ENCODE measurements around the gene IGF2BP3.
A peak's percentile ranks its signal among the peaks of the same experiment; 100 is the strongest.
"Not testable (repeated sequence)": the region's sequence is repeated elsewhere in the genome, so short reads cannot be mapped to it uniquely, and the experiment has no call there.

Gene IGF2BP3

DNA sequence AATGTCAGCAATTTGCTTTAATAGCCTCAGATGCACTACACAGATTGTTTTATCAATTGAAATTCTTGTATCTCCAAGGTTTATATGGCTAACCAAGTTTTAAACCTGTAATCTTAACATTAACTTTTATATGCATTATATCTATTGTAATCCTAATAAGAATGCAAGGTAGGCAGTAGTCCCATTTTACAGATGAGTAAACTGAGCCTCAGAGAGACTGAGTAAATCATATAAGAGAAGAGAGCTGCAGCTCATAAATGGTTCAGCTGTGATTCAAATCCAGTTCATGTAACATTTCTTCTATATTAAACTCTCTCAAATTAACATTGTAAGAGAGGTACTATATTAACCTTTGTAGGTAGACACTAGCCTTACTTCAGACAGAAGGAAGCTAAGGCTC is 127.2 kb downstream of the IGF2BP3 start:
- no peak for DNase-seq

DNA sequence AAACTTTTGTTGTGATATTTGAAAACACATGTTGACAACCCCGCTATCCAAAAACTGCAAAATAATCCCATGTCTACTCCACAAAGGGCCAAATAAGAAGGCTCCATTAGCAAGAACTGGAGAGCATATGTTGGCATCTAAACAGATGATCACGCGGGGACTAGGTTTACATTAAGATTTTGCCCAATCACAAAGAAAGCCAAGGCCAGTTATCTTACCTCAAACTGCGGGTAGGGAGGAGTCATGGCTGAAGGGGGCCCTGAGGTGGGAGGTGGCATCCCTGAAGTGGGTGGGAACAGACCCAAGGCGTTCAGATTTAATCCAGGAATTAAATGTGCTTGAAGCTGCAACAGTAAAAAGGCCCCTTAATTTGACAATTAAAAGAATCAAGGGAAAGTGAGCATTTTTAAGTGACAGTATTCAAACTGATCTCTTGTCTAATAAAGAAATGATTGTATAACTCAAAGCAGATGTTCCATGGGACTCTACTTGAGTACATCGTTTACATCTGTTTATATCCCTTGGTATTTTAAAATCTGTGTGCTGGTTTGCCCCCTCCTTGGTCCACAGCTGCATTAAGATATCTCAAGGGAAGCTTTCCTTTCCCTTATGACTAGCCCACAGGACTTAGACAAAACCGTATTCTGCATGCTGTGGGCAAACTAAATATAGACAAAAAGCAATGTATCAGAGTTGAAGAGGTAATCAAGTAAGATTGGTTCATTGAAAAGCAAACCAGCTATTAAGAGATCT is 128.3 kb downstream of the IGF2BP3 start:
- DNase-seq: no peak

DNA sequence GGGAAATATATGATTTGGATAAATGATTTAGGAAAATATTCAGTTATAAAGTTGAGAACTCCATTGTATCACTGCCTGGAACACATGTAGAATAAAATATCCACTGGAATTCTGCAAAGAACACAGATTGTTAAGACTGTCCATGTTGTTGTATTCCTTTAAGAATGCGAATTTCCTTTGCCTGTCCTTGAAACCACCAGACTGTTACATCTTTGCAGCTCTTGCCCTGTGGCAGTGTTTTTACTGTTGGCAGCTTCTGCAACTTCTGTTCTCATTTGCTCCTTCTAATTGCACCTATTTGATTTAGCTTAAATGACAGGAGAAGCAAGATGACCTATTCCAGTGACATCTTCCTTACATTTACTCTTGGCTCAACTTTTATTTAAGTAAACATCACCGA is 131.4 kb downstream of the IGF2BP3 start:
- DNase-seq: no peak

DNA sequence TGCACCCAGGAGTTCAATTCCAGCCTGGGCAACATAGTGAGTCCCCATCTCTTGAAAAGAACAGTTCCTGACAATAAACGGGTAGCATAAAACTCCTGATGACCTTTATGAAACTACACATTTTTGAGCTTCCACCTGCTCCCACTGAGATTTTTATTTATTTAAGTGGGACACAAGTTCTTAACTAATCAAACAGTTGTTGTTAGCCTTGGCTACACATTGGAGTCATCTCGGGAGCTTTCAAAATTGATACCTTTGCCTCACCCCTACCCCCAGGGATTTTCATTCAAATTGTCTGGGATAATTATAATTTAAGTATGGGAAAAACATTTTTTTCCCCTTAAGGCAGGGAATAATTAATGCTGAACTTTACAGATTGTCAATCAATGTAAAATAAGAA is 131.9 kb downstream of the IGF2BP3 start:
- no peak for DNase-seq

DNA sequence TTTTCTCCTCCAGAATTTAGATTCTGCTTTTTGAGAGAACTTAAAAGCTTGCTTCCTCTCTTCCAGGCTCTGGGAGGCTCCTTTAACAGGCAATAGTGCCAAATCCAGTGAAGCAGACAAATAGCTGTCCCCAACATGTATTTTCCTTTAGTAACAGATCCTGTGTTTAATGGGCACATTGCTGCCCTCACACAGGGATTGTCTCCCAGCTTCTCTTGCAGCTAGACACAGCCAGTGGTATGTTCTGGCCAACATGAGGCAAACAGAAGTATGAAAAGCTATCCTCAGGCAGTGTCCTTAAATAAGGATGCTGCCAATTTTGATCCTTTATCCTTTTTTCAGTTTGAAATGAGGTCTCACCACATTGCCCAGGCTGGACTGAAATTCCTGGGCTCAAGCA is 132.9 kb downstream of the IGF2BP3 start:
- no peak for DNase-seq

DNA sequence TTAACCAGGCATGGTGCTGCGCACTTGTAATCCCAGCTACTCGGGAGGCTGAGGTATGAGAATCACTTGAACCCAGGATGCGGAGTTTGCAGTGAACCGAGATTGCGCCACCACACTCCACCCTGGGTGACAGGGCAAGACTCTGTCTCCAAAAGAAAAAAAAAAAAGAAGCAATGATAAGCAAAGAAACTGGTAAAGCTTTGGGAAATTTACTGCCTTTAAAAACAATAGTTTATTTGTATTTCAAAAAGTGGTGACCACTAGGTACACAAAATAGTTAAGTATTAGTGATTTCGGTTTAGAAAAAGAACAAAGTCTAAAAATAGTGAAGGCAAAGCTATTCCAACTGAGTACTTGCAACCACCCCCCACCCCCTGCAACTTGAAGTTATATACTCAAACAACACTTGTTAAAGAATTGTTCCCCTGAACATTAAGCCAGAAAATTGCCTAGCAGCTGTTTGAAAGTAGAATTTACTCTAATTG is 133.4 kb downstream of the IGF2BP3 start:
- DNase-seq: no peak

DNA sequence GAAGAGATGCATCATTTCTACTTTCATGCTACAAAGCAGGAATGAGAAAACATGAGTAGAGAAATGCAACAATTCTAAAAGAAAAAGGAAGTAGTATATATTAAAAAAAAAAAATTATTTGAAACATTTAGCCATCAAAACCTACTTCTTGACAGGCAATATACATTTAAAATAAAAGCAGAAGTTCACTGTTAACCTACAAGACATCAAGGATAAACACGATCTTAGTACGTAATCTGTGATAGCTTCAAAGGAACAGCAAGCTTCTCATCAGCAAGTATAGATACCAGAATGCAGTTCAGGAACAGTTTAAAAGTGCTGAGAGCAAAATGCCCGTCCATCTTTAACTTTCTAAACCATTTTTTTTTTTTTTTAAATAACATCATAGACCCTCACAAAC is 134.2 kb downstream of the IGF2BP3 start:
- no peak for DNase-seq

DNA sequence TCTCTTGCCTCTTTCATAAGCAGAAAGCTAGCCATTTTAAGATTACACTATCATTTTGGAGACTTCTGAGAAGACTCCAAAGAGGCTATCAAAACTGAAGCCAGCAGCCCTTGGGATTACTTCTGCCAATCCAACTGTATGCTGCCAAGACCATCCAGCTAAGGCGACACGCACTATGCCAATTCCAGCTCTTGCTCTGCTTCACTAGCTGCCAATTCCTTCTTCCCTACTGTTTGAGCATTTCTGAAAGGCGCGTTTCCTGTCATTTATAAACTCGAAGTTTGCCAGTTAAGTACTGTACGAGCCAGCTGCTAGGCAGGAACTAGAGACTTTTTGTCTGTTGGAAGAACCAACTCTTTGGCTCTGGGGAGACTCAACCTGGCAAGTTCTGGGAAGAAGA is 134.7 kb downstream of the IGF2BP3 start:
- DNase-seq: peak in 1 of 51 donors; percentile 0

DNA sequence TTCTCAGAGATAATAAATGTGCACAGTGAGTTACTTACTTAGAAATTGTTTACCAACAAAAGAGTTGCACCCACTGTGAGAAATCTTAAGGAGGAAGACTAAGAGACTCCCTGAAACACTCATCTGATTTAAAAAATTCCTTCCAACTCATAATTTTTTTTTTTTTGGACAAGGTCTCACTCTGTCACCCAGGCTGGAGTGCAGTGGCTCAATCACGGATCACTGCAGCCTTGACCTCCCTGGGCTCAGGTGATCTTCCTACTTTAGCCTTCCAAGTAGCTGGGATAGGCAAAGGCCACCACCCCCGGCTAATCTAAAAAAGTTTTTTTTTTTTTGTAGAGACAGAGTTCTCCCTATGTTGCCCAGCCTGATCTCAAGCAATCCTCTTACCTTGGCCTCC is 135.2 kb downstream of the IGF2BP3 start:
- DNase-seq: no peak

DNA sequence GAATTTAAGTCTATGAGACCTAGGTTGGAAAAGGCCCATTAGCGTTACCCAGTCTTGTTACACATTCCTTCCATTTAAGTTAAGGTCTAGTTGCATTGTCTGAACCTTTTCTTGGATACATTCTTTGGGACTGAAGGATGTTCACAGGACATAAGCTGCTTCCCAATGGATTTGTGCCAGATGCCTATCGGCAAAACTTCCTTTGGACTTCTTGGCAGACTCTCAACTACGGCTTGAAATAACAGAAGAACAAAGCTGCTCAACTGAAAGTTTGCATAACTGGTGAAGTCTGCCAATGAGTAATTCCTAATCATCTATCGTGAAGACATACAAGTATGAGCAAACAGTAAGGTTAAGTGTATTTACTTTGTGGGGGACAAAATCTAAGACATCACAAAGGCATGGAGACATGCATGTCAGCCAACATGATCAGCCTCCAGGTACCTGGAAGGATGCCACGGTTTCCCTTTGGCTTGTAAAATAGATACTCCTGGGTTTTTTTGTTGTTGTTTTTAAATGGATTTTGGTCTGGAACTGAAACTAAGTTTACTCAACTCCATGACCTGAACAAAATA is 135.7 kb downstream of the IGF2BP3 start:
- DNase-seq: no peak

DNA sequence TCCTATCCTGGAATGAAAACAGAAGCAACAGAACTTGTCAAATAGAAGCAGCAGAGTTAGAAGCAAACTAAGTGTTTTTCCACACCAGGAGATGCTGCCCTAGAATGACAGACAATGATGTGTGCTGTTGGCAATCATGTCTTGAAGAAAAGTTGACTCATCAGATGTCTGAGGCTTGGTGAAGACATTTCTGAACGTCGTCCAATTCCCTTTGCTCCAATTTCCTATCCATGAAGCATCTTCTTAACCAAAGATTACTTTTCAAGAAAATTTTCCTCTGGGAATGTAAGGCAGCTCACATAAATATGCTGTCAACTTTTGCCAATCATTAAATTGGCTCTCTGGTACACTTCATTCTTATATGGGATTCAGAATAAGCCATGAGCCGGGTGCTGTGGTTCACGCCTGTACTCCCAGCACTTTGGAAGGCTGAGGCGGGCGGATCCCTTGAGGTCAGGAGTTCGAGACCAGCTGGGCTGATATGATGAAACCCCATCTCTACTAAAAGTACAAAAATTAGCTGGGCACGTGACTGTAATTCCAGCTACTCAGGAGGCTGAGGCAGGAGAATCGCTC is 136.5 kb downstream of the IGF2BP3 start:
- no peak for DNase-seq

DNA sequence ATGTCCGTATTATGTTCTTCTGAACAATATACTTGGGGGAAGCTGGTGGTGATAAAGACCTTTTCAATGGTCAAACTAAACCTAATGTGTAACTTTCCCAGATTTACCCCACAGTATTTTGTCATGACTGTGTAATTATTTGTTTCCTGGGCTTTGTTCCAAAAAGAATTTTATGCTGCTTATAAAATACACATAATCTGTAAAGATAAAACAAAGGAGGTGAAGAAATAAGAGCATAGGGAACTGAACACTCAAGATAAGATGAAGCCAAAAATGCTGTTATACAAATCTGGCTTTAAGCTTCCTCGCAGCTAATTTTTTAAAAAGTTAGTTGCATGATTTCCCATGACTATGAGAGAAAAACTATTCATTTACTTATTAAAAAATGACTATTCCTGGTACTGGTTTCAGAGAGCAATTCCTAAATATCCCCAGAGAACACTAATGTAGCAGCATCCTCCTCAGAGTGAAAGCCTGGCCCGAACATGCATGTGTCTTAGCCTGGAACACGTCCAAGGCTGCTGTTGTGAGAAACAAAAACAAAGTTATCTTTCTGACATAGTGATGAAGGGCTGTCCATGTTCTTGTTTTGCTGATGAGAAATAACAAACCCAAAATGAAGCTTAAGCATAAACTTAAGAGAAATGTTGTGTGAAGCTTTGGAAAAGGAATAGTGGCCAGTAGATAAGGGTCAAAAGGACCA is 137.2 kb downstream of the IGF2BP3 start:
- no peak for DNase-seq

DNA sequence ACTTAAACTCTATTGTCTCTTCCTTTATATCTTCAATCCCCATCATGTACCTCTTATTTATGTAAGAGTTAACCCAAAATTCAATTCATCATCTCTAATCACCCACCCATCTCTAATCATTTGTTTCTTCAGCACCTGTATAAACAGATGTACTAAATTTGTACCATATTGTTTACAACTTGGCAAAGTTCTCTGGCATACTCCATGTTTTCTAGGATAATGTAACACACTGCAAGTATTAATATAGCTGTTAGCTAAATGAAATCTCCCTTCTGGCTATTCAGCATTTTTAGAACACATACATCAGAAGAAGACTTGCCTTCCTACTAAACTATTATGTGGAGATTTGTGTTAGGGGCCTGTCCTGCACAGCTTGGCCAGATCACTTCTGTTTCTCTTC is 138.1 kb downstream of the IGF2BP3 start:
- DNase-seq: no peak

DNA sequence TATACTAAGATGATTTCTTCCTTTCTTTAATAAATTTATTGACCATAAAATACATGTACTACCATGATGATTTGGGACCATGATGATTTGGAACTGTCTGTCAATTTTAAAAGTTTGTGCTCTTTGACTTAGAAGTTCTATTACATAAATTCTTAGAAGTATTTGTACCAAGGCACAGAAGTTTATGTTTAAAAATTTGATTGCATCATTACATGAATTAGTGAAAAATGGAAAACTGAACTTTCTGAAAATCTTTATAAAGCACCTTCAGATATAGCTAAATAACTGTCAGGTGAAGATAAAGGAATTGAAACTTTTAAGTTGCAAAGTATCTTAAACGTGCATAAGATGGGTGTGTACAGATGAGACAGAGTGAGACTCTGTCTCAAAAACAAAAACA is 139.2 kb downstream of the IGF2BP3 start:
- no peak for DNase-seq

DNA sequence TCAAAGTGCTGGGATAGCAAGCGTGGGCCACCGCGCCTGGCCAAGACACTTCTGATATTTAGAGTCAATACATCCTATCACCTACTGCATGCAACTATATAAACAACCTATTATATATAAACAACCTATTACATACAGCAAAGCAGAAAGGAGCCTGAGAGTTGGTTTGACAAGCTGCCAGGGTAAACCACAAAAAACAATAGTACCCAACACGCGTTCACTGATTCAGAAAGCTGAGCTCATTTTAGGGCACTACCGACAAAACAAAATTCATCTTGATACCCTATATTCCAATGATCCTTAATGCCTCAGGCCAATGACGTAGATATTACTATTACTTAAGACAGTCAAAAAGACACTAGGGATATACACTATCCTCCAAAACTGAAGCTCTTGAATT is 154.9 kb downstream of the IGF2BP3 start:
- no peak for DNase-seq

DNA sequence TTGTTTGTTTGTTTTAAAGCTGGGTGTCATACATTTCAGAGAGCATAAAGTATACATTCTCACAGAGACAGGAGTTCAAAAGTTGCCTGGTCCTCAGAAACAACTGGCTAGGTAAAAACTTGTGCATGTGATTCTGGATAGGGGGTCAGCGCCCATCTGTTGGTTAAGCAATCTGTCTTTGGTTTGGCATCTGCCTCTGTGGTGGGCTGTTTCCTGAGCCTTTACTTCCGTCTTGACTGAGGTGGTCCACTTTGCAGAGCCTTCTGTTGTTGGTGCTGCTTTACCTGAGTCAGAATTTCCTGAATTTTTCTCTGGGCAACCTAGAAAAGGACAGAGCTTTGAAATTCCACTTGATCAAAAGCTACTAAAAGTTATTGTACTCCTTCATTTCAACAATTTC is 158.2 kb downstream of the IGF2BP3 start:
- not testable (repeated sequence) for DNase-seq

DNA sequence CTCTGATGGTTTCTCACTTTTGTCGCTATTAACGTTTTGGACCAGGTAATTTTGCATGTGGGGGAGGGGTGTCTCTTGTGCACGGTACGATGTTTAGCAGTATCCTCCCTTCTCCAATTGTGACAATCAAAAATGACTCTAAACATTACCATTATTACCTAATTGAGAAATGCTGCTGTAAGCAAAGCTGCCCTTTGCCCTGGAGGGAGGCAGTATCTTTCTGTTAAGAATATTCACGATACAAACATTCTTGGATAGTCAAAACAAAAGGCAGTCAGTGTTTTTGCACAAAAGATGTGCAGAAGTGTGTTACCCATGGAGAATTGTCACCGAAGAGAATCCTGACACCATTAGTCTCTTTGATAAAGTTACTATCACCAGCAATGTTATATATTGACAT is 161.5 kb downstream of the IGF2BP3 start:
- no peak for DNase-seq

DNA sequence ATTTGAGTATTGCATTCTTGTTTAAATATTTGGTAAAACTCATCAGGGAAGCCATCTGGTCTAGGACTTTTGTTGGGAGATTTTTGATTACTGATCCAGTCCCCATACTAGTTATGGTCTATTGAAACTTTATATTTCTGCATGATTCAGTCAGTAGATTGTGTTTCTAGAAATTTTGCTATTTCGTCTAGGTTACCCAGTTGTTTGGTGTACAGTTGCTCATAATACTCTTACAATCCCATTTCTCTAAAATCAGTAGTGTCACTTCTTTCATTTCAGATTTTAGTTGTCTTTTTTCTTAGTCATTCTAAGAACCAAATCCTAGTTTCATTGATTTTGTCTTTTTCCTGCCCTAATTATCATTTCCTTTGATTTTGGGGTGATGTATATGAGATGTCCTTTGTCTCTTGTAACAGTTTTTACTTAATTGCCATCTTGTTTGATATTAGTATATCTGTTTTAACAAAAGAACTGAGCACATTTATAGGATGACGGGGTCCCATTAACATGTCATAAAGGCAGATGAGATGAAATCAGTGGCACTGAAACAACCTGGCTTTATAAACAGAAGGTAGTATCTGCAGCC is 163.3 kb downstream of the IGF2BP3 start:
- DNase-seq: no peak

DNA sequence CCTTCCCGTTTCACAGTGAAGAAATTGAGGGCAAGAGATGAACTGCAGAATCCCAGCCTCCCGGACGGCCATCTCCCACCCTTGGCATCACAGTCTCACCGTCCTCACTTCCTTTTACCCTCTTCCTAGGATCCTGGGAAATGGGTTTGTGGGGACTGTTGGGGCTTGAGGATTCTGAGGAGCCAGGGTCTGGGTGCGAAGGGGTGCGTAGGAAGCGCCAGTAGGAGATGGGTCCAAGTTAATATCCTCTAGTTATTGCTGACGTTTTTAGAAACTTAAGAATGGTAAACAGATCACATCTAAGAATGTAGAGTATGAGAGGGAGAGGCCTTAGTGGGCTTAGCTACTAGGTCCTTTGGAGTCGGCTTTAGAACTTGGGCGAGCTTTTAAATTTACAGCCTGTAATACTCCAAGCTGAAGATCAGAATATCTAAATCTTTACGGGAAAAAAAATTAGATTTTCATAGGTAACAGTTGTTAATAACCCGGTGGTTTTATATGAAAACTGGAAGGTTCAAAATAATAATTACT is 170.5 kb downstream of the IGF2BP3 start:
- DNase-seq: no peak

DNA sequence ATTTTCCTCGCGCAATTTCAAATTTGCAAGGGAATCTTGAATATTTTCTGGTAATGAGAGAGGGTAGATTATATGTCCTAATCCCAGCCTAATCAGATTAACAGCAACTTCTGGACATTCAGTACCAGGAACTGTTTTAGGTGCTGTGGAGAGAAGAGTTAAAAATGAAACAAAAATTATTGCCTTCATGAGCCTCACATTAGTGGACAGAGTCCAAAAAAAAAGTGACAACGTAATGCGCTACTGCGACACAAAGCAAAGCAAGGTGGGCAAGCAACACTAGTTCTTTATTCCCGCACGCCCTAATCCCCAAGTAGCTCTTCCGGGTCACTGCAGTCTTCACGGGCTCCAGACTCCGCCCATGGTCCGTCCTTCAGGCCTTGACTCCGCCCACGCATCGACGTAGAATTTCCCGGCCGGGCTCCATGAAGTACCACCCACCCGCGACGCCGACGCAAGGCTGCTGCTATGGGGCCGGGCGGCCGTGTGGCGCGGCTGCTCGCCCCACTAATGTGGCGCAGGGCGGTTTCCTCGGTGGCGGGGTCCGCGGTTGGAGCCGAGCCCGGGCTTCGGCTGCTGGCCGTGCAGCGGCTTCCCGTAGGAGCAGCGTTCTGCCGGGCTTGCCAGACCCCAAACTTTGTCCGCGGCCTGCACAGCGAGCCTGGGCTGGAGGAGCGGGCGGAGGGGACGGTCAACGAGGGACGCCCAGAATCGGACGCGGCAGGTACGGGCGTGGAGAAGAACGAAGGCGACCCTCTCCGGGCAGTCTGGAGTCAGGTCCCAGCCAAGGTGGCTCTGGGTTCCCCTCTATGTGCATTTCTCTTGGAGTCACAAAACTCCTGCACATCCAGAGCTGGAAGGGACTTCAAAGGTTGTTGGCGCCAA is 171.2 kb downstream of the IGF2BP3 start, which contains the start of gene MALSU1:
TSS of gene MALSU1 (plus strand) at position 455 of the 885 bp plus-strand sequence. CDS start at position 469, 14 bp downstream.
- peak; percentile 37 to 97 (median 93) for DNase-seq
